ENCODE measurements around the gene MPHOSPH6. TPM values are rescaled to one million over a fixed set of nuclear protein-coding genes. Genes with fewer than 3 reads are reported as not detected.
"Not testable (repeated sequence)": the region's sequence is repeated elsewhere in the genome, so short reads cannot be mapped to it uniquely, and the experiment has no call there.

Gene MPHOSPH6
- total RNA-seq, 1 donor from 2014 or later: 46.3 TPM

DNA sequence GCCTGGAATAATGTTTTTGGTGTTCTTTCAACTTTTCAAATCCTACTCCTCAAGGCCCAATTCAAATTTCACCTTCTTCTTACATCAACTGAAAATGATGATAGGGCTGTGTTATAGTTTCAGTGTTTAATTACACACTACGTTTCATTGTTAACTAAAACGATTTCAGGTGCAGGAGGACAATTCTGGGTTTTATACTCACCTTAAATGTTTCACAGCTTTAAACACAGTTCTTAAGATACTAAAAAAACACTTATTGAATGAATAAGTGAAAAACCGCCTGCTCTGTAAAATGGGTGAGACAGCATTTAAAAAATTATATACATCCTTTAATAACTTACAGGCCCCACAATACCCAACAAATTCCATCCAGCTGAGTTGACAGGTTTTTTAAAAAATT, 6.2 kb upstream of the MPHOSPH6 start:
- DNase-seq (ENCODE audit: low read depth): no peak

DNA sequence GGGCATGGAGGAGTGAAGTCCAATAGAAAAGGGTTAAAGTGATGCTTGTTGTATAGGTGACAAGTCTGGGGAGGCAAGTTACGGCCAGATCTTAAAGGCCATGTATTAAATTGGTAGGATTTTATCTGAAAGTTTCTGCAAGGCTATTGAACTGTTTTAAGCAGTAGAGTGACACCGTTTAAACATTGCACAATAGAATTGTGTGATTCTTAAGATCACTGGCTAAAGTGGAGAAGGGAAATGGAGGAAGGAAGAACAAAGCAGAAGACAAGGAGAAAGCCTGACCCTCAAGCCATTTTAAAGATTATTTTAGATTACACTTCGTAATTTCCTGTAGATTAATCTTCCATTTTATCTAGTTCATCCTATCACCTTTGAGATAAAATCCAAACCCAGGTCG, 5.6 kb upstream of the MPHOSPH6 start:
- no peak for DNase-seq (ENCODE audit: low read depth)

DNA sequence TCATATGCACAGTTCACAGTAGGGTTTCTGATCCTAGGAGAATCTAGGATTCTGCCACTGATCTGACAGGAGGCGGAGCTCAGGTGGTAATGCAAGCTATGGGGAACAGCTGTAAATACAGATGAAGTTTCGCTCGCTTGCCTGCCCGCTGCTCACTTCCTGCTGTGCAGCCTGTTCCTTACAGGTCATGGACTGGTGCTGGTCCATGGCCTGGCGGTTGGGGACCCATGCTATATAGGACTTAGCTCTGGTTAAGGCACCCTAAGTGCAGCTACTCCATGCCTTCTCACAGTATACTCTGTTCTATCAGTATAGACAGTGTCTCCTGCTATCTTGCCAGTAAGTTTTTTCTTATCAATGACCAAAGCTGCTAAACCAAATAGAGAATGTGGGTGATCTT, 2.4 kb downstream of the MPHOSPH6 start:
- no peak for DNase-seq (ENCODE audit: low read depth)

DNA sequence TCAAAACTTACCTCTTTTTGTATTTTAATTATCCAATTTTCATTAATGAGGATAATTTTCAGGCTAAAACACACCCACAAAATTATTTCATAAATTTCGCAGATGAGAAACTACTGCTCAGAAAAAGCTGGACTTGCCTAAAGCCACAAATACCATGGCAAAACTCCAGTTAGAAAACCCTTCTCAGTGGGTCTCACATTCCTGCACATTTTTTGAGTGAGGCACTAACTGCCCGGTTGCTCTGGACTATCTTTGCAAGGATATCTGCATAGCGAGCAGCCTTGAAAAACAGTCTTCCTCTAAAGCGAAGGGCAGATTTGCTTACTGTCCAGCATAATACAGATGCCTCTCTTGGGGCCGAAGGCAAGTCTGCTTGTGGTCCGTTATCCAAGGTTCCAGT, 9.8 kb downstream of the MPHOSPH6 start:
- peak; percentile 24 for DNase-seq (ENCODE audit: low read depth)

DNA sequence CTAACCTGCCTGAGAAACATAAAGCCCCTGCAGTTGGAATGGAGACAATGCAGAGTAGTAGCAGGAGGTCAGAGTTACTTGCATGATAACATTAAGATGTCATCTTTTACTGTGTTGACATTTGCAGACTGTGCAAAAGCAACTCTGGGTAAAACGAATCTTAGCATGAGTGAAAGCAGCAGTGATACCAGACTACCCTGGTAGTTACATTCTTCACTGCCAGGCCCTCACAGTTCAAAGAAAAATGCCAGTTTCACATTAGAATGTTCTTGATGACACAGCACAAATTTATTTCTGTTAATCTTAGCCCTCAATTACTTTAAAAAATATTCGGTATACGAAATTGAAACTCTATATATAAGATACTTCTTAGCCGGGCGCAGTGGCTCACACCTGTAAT, 12.2 kb downstream of the MPHOSPH6 start:
- no peak for DNase-seq (ENCODE audit: low read depth)

DNA sequence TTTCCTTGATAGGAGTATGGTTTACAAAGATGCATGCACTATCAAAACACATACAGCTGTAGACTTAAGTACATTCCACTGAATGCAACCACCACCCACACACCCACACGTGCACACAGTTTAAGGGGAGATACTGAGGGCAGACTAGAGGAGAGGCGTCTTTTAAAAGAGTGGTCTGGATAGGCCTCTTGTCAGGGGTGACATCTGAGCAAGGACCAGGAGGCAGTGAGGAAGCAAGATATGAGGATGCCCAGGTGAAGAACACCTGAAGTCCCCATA, 12.6 kb downstream of the MPHOSPH6 start:
- DNase-seq (ENCODE audit: low read depth): no peak

DNA sequence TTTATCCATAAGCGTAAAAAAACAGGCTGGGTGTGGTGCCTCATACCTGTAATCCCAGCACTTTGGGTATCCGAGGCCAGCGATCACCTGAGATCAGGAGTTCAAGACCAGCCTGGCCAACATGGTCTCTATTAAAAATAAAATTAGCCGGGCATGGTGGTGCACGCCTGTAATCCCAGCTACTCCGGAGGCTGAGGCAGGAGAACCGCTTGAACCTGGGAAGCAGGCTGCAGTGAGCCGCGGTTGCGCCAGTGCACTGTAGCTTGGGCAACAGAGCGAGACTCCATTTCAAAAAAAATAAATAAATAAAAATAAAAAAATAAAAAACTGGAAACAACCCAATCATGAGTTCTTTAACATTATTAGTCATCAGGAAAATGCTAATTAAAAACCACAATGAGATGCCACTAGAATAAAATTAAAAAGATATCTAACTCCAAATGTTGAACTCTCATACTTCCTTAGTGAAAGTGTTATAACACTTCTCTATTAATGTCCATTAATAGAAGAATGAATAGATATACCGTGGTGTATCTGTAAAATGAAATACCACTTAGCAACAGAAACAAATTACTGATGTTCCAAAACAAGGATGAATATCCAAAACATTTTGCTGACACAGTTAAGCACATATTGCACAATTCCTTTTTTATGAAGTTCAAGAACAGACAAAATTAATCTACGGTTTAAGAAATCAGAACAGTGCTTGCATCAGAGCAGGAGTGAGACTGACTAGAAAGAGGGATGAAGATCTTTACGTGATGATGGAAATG, 13.1 kb downstream of the MPHOSPH6 start:
- DNase-seq (ENCODE audit: low read depth): no peak

DNA sequence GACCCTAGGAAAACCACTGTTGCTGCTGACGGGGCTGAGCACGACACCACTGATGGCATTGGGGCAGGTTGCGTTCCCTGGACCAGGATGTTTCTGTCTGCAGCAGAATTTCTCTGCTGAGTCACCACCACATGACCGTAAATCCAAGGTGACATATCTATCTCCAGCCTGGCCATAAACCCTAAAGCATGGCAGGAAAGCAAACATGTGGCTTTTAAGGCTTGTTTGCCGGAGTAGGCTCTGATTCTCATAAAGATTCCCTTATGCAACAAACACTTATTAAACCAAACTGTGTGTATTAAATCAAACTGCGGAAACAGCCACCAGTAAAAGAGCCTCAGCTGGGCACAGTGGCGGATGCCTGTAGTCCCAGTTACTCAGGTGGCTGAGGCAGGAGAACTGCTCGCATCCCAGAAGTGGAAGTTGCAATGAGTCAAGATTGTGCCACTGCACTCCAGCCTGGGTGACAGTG, 17.3 kb downstream of the MPHOSPH6 start:
- DNase-seq (ENCODE audit: low read depth): no peak

DNA sequence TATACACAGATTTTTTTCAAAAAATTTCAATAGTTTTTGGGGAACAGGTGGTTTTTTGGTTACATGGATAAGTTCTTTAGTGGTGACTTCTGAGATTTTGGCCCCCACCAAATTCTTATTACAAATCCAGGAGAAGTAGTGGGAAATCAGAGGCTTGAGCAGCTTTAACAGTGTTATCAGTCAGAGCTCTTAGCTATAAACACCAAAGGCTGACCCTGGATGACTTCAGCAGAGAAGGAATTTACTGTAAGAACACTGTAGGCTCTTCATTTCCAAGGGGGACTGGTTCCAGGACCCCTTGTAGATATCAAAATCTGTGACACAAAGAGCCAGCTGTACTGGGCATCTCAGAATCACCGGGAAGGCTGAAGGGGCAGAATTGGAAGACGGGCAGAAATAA, 17.8 kb downstream of the MPHOSPH6 start:
- no peak for DNase-seq (ENCODE audit: low read depth)

DNA sequence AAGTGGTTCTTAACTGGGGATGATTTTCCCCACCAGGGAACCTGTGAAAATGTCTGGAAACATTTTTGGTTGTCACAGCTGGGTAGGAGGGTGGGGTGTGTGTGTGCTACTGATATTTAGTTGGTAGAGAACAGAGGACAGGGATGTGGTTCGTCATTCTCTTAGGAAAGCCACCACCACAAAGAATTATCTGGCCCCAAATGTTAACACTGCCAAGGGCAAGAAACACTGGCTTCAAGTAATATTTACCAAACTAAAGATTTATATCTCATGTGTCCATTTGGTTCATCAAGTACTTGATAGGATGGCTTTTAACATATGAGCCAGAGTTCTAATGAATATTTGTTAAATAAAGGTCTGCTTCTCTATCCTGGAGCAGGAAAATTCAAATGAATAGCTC, 19.5 kb downstream of the MPHOSPH6 start:
- DNase-seq (ENCODE audit: low read depth): peak; percentile 12

DNA sequence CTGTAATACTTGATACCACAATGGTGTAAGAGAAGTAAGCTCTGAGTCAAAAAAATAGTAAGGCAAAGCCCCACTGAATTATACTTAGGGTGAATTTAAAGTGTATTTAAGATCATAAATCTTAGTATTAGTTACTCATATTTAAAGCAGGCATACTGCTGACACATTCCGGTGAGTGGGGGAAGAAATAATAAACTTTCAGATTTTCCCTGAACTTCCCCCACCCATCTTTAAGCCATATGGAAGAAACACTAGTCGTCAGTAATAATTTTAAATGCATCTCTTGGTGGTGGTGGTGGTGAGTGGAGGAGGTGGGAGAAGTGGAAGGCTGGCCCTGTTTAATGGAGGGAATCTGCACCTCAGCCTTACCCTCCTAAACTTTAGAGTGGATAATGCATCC, 20.5 kb downstream of the MPHOSPH6 start:
- no peak for DNase-seq (ENCODE audit: low read depth)

DNA sequence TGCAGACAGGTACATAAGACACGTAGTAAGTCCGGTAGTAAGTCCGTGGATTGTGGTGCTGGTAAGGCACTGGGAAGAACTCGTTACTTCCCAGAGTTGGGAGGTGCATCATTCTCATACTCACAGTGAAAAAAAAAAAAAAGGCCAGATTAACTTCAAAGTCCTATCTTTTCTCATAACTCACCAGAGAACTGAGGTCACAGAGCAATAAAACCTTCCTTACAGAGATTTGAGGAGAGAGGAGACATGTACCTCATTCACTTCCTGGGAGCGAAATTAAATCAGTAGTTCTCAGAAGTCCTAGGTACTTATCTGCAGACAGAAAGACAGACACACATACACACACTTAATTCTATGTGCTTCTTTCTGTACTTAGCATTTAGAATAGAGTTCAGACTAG, 22.5 kb downstream of the MPHOSPH6 start:
- DNase-seq (ENCODE audit: low read depth): no peak

DNA sequence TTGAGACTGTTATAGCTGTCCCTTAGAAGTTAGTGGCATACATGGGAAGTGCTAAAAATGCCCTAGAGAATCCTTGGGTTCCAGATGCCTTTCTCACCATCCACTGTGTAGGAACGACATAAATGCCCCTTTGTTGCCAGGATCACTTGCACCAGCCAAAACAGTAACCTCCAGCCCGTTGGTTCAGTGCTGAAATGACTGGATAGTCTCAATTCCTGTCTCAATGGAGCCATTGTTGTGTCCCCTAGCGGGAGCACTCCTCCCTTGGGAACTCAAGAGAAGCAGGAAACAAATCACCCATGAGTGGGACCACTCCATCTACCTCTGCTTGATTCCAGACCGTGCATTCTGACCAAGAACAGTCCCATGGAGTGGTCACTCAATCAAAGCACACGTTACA, 23.1 kb downstream of the MPHOSPH6 start:
- DNase-seq (ENCODE audit: low read depth): no peak

DNA sequence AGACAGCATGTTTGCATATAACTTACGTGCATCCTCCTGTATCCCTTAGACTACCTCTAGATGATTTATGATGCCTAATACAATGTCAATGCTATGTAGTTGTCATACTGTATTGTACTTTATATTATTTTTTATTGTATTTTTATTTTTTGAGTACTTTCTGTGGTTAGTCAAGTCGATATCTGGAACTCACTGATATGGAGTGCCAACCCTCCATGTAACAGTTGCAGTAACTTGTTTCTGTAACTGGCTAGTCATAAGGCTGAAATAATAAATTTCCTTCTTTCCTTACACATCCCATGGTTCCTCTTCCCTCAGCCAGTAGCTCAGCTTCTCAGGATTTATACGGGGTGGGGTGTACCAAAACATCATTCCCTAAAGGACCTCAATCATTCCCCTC, 23.5 kb downstream of the MPHOSPH6 start:
- no peak for DNase-seq (ENCODE audit: low read depth)

DNA sequence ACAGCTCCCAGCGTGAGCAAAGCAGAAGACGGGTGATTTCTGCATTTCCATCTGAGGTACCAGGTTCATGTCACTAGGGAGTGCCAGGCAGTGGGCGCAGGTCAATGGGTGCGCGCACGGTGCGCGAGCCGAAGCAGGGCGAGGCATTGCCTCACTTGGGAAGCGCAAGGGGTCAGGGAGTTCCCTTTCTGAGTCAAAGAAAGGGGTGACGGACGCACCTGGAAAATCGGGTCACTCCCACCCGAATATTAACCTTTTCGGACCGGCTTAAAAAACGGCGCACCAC, 30.8 kb downstream of the MPHOSPH6 start:
- DNase-seq (ENCODE audit: low read depth): not testable (repeated sequence)

DNA sequence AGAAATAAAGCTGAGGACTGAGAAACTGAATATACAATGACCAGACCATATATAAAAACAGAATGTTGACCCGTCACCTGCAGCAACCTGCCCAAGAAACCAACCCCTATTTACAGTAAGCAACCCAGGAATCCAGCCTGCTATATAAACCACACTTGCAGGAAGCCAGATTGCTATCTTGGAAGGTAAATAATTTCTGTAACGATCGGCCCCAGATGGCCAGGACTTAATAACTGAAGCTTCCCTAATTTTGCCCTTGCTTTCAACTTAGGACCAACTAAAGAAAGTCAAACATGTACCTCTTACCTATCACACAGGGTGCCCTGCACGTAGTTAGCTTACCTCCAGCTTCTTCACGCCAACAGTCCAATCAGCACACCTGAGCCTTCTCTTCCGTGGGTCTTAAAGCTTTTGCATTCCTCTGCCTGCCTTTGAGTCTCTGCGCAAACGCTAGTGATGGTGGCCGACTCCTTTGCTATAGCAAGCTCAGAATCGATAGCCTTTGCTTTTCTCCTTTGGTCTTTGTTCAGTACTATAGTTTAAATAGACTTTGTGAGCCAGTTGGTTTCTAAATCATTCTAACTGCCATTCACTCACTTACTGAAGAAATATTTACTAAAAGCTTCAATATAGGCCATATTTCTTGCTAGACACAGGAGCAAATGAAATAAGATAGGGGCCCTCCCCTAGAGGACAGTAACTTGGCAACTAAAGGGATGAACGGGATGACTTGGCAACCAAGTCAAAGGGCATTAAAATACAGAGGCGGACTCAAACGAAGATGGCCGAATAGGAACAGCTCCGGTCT, 31.3 kb downstream of the MPHOSPH6 start:
- DNase-seq (ENCODE audit: low read depth): no peak

DNA sequence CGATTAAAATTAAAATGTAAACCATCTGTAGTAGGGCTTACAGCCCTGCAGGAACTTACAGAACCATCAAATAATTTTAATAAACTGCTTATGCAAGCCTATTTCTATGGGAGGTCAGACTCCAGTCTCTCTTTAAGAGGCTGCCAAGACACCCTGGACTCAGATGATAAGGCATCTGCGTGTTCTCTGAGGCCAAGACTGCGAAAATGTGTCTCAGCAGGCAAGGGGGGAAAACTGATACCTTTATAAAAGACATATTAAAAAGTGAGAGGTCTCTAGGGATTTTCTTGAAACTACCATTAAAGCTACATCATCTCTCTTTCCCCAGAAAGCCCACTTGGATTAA, 32.2 kb downstream of the MPHOSPH6 start:
- DNase-seq (ENCODE audit: low read depth): no peak

DNA sequence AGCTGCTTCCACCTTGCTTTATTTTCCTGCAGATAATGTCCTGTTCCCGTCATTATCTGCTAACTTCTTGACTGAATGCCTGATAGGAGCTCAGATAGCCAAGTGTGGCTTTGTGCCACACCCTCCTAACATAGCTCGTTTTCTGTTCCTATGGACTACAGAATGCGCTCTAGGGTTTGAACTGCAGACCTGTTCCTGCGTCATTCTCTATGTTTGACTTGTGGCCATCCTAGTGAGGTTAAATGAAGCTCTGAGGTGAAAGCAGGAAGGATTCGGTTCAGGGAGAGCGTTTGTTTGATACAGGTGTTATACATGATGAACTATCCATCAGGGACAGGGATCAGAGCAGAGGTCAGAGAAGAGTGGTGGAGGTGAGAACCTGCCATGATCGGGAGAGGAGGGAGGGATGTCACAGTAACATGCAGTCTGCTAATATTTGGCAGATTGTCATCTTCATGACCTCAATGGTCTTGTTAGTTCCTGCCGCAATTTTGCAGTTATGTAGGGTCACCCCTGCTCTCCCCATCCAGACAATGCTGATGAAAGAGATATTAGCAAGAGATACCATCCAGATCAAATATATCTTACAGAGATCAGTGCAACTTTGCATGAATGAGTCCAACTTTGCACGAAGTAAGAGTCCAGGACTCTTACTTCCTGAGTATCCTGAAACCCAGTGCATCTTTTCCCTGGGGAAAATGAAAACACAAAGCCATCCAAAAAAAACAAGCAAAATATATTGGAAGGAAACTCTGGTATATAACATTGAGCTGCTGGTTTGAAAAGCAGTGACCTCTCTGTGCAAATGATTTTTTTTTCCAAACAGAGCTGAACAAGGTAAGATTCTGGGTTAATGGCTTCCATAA, 32.8 kb downstream of the MPHOSPH6 start:
- DNase-seq (ENCODE audit: low read depth): no peak

DNA sequence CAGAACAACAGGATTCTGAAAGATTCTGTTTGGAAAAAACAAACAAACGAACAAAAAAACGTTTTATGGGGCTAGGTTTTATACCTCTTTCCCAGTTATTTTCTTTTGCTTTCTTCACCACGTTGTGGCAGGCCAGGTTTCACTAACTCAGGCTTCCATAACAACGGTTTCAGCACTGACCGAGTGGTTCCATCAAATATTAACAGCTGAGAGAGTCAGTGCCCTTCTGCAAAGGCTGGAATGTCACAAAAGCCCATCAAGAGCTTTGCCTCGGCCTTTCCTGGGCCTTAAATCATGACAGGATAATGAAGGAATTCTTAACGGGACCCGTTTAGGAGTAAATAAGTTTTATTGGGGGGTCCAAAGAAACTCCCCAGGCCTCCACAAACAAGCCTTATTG, 34.2 kb downstream of the MPHOSPH6 start:
- DNase-seq (ENCODE audit: low read depth): no peak

DNA sequence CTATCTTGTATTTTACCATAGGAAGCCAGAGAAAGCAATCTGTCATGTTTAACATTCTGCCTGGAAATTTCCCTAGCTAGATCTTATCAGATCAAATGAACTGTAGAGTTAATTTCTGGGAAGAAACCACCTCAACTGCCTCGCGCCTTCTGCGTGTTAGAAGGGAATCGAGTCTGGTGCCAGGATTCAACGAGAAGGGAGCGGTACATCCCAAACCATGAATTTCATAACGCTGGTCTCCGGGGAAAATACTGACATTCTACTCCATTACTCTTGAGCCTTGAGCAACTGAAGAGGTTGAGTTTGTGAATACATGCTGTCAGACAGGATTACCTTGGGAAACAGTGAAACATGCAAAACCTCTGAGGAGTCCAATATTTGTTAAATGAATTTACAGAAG, 35.2 kb downstream of the MPHOSPH6 start:
- DNase-seq (ENCODE audit: low read depth): no peak

DNA sequence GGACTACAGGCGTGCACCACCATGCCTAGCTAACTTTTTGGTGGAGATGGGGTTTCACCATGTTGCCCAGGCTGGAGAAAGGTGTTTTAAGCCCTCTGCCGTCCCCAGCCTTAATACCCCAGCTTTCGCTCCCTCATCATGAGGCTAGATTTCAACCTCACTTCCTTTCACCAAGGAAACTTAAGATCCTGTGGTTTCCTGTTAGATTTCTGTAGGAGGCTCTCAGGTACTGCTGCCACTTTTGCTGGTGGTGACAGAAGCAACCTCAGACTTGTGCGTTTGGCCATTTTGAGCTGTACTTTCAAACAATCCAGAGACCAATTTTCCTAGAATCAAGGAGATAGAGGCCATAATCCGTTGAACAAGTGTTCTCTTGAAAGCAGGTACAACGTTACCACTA, 36.2 kb downstream of the MPHOSPH6 start:
- no peak for DNase-seq (ENCODE audit: low read depth)

DNA sequence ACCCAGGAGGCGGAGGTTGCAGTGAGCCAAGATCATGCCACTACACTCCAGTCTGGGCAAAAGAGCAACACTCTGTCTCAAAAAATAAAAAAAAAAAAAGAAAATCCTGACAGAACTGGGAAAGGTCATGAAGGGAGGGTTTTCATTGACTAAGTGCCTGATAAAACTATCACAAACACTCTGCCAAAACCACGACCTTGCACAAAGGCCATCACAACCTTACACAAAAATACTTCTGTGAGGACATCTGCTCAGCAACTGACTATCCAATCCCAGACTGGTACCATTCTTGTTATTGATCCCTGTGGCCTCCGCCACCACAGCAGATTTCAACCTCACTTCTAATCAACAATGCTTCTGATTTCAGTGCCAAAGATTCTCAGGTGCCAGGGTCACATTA, 40.1 kb downstream of the MPHOSPH6 start:
- DNase-seq (ENCODE audit: low read depth): no peak

Measured in myocyte (in vitro differentiated cells).